Endothelial cell of umbilical vein (primary cell): Measurements from ENCODE around the gene PPFIBP1. TPM values are rescaled to one million over a fixed set of nuclear protein-coding genes. Genes with fewer than 3 reads are reported as not detected.

Source experiments
- BruUV-seq: library from RNA; stranded (reverse); fragments of 400-500 nt; replicated peaks from 2 replicates; lab custom pipeline; 2021; lab: Mats Ljungman, UMichigan
- CTCF ChIA-PET: fragments of 300-600, 350-600 bp; sonication (Branson Sonifier 250); formaldehyde crosslinking; loops from one replicate; lab custom pipeline; 2021; ENCODE audit warnings: antibody characterized with exemption, inconsistent platforms; lab: Charles Lee
- POLR2A ChIA-PET: fragments of 300-600, 350-600 bp; sonication (Branson Sonifier 250); formaldehyde crosslinking; loops from one replicate; lab custom pipeline; 2021; ENCODE audit warnings: antibody characterized with exemption, inconsistent platforms; lab: Charles Lee
- DNase-seq: peaks from one replicate; pipeline ENCODE4 v3.0.0-alpha.2; 2011; ENCODE audit warnings: low read depth, low spot score
- FAIRE-seq: peaks from 2 replicates; lab custom pipeline; 2011; peaks lifted over from hg19 to GRCh38; lab: Jason Lieb, UNC
- H2AFZ ChIP-seq: 2 replicates; pipeline ENCODE4 v1.6.0; 2012; ENCODE audit warnings: low read depth, low read length, control low read depth, inconsistent platforms
- H3K27ac ChIP-seq: 2 replicates; pipeline ENCODE4 v1.5.1; 2011; ENCODE audit warnings: low read depth, mild to moderate bottlenecking, control low read depth, low read length, moderate library complexity; ENCODE audit not compliant: insufficient read depth
- H3K27me3 ChIP-seq, 2 experiments: 2 replicates each; pipeline versions ENCODE4 v1.6.0 to v1.6.1; 2011; ENCODE audit warnings: low read length in 2 of 2, mixed read lengths in 1 of 2; ENCODE audit not compliant: control insufficient read depth in 2 of 2, insufficient read depth in 2 of 2
- H3K36me3 ChIP-seq, 2 experiments: 2 replicates in 1 of 2; 3 replicates in 1 of 2; pipeline ENCODE4 v1.5.1; 2011; ENCODE audit warnings: low read length in 2 of 2, mild to moderate bottlenecking in 1 of 2, moderate library complexity in 1 of 2; ENCODE audit not compliant: control insufficient read depth in 2 of 2, insufficient read depth in 2 of 2; ENCODE audit errors: extremely low read depth in 1 of 2
- H3K4me1 ChIP-seq: 3 replicates; pipeline ENCODE4 v1.5.1; 2011; ENCODE audit warnings: mild to moderate bottlenecking, low read length; ENCODE audit not compliant: control insufficient read depth, insufficient read depth; ENCODE audit errors: extremely low read depth
- H3K4me2 ChIP-seq: 2 replicates; pipeline ENCODE4 v1.6.1; 2011; ENCODE audit warnings: low read length, control low read depth, mixed read lengths; ENCODE audit not compliant: insufficient read depth
- H3K4me3 ChIP-seq, 3 experiments: fragments of 200-600 bp in 1 of 3; sonication (generic), shearing (Covaris generic) in 1 of 3; replicated peaks in 1 of 3; 2 replicates each; pipeline ENCODE4 v1.5.1; 2011 to 2016; ENCODE audit warnings: control low read depth in 3 of 3, low read length in 3 of 3, mild to moderate bottlenecking in 2 of 3, inconsistent platforms in 1 of 3, low read depth in 1 of 3, moderate library complexity in 1 of 3; ENCODE audit not compliant: insufficient read depth in 1 of 3
- H3K79me2 ChIP-seq: 2 replicates; pipeline ENCODE4 v1.6.0; 2012; ENCODE audit warnings: low read length, inconsistent platforms; ENCODE audit not compliant: control insufficient read depth, insufficient read depth
- H3K9ac ChIP-seq: replicated peaks from 2 replicates; pipeline ENCODE3; 2011; ENCODE audit warnings: low read length, control low read depth; ENCODE audit not compliant: insufficient read depth; ENCODE audit errors: extremely low read depth
- H3K9me1 ChIP-seq: replicated peaks from 3 replicates; pipeline ENCODE4 v1.6.0; 2011; ENCODE audit warnings: mild to moderate bottlenecking, low read length; ENCODE audit not compliant: control insufficient read depth, insufficient read depth; ENCODE audit errors: extremely low read depth
- H3K9me3 ChIP-seq: replicated peaks from 2 replicates; pipeline ENCODE4 v1.5.1; 2012; ENCODE audit warnings: low read length, inconsistent platforms; ENCODE audit not compliant: control insufficient read depth, insufficient read depth
- H4K20me1 ChIP-seq: replicated peaks from 2 replicates; pipeline ENCODE3; 2011; ENCODE audit warnings: mild to moderate bottlenecking, low read length; ENCODE audit not compliant: control insufficient read depth, insufficient read depth; ENCODE audit errors: extremely low read depth
- EZH2 ChIP-seq: IDR thresholded peaks from 2 replicates; pipeline ENCODE4 v1.6.1; 2012; ENCODE audit warnings: borderline replicate concordance, low read depth, mild to moderate bottlenecking, moderate library complexity, low read length, inconsistent platforms; ENCODE audit not compliant: severe bottlenecking
- FOS ChIP-seq: IDR thresholded peaks from 2 replicates; pipeline ENCODE4 v1.6.1; 2011; ENCODE audit warnings: mild to moderate bottlenecking, low read length, moderate library complexity, borderline replicate concordance; ENCODE audit not compliant: insufficient read depth
- GATA2 ChIP-seq: IDR thresholded peaks from 2 replicates; pipeline ENCODE4 v1.7.0; 2011; ENCODE audit warnings: low read depth, mild to moderate bottlenecking, moderate library complexity, mixed read lengths, low read length; ENCODE audit not compliant: insufficient read length, insufficient read depth
- JUN ChIP-seq: IDR thresholded peaks from 2 replicates; pipeline ENCODE4 v1.6.1; 2011; ENCODE audit warnings: borderline replicate concordance, low read depth; ENCODE audit not compliant: insufficient read length, insufficient read depth
- MYC ChIP-seq: IDR thresholded peaks from one replicate; pipeline ENCODE4 v1.6.1; 2011; ENCODE audit warnings: mild to moderate bottlenecking, low read depth, low read length
- POLR2A ChIP-seq: IDR thresholded peaks from 2 replicates; pipeline ENCODE4 v1.6.1; 2012; ENCODE audit warnings: low read depth, mild to moderate bottlenecking, control low read depth, low read length
- POLR2AphosphoS5 ChIP-seq: IDR thresholded peaks from 2 replicates; pipeline ENCODE4 v1.6.1; 2012; ENCODE audit warnings: low read depth, mild to moderate bottlenecking, control low read depth, low read length, moderate library complexity; ENCODE audit not compliant: insufficient read depth
- dilution Hi-C: fragments of 300-500 bp; cut with MboI; formaldehyde crosslinking; loops from one replicate; pipeline ENCODE4 v1.15.0; 2019; ENCODE audit warnings: low sequenced_read_pairs; ENCODE audit not compliant: extremely low pct_ligation_motif_present
- intact Hi-C: fragments of 100-400 bp; cut with micrococcal nuclease; formaldehyde crosslinking; loops from one replicate; pipeline ENCODE4 v1.10.0; 2022
- polyA plus RNA-seq, 4 experiments: library from polyadenylated mRNA; depleted of rRNA in 3 of 4; stranded (reverse) in 3 of 4; unstranded in 1 of 4; fragments of >200 nt; gene quantifications; 2 replicates each; pipeline versions ENCODE4 v1.2.1 to v1.2.3, GENCODE V29; 2011 to 2012; ENCODE audit warnings: missing spikeins in 1 of 4
- total RNA-seq: library from RNA; stranded (reverse); gene quantifications from 2 replicates; pipeline ENCODE4 v1.2.3, GENCODE V29; 2021
- TF ChIP-seq, protein P1 (sequence below): IDR thresholded peaks from 2 replicates; pipeline ENCODE4 v1.6.1; 2011; ENCODE audit not compliant: insufficient read depth, insufficient read length
- TF ChIP-seq, protein P2 (sequence below), 2 donors: IDR thresholded peaks; 1 replicate in 1 of 2; 2 replicates in 1 of 2; pipeline ENCODE4 v1.5.1; 2011; ENCODE audit warnings: low read length in 2 of 2, mild to moderate bottlenecking in 2 of 2, moderate library complexity in 2 of 2, control low read depth in 1 of 2, inconsistent platforms in 1 of 2, low read depth in 1 of 2; ENCODE audit not compliant: insufficient read depth in 1 of 2; ENCODE audit errors: extremely low read depth in 1 of 2

PPFIBP1 gene
- total and polyA plus RNA-seq, 2 donors (not counting 3 experiments of a cell fraction or from before 2014, with no cell fraction given) = 45.5 to 154 TPM

DNA sequence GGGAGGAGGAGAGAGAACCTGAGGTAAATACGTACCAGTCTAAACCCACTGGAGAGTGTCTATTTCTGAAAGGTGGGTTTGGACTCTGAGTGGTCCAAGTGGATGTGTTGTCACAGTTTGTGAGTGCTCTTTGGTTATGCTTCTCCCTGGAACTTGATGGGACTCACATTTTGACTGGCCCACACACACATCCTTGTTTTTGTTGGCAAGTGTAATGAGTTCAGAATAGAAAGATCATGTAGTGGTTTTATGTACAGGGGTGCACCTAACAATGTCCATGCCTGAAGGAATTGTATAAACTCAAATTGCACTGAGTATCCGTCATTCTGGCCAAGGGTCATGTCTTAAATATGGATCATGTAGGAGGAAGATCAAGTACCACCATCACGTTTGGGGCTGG, 4.8 kb downstream of the PPFIBP1 start:
- peaks cover 11% of the 10 kb centered on the region for H4K20me1 ChIP-seq
- intact Hi-C loops = no loop called here
- no peak for FAIRE-seq

More for the DNA sequence above, 4.8 kb downstream of the PPFIBP1 start:
- H3K9ac ChIP-seq = no peak overlapping the region
- no peak overlapping the region for H3K4me2 ChIP-seq
- H2AFZ ChIP-seq = no peak overlapping the region
- no peaks in the 10 kb centered on the region for H3K9me1 ChIP-seq
- TF ChIP-seq GATA2 = no peak
- no peak for TF ChIP-seq POLR2A
- no peak for TF ChIP-seq FOS
- no peak for TF ChIP-seq JUN
- TF ChIP-seq POLR2AphosphoS5 = no peak
- TF ChIP-seq, protein P1, sequence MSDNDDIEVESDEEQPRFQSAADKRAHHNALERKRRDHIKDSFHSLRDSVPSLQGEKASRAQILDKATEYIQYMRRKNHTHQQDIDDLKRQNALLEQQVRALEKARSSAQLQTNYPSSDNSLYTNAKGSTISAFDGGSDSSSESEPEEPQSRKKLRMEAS = no peak
- TF ChIP-seq MYC = no peak
- TF ChIP-seq EZH2 = no peak
- TF ChIP-seq, protein P2, sequence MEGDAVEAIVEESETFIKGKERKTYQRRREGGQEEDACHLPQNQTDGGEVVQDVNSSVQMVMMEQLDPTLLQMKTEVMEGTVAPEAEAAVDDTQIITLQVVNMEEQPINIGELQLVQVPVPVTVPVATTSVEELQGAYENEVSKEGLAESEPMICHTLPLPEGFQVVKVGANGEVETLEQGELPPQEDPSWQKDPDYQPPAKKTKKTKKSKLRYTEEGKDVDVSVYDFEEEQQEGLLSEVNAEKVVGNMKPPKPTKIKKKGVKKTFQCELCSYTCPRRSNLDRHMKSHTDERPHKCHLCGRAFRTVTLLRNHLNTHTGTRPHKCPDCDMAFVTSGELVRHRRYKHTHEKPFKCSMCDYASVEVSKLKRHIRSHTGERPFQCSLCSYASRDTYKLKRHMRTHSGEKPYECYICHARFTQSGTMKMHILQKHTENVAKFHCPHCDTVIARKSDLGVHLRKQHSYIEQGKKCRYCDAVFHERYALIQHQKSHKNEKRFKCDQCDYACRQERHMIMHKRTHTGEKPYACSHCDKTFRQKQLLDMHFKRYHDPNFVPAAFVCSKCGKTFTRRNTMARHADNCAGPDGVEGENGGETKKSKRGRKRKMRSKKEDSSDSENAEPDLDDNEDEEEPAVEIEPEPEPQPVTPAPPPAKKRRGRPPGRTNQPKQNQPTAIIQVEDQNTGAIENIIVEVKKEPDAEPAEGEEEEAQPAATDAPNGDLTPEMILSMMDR (IDR thresholded peaks at IDR 0.05; ENCODE audit: extremely low read depth in 1 of 2, insufficient read depth in 1 of 2, low read depth in 1 of 2, low read length in 2 of 2) = no peak
- peaks cover 91% of the 10 kb centered on the region for H3K79me2 ChIP-seq
- POLR2A ChIA-PET = no interaction called here
- H3K4me1 ChIP-seq = peaks cover 13% of the 10 kb centered on the region
- no peaks in the 10 kb centered on the region for H3K9me3 ChIP-seq
- CTCF ChIA-PET = no interaction called here
- no peaks in the 10 kb centered on the region for H3K27me3 ChIP-seq
- BruUV-seq = no TSS peak
- dilution Hi-C loops = no loop called here
- no peak for DNase-seq
- H3K36me3 ChIP-seq = no peaks in the 10 kb centered on the region
- no peak overlapping the region for H3K4me3 ChIP-seq
- H3K27ac ChIP-seq = no peak overlapping the region
